Measurements from ENCODE around the gene CGA. TPM values are rescaled to one million over a fixed set of nuclear protein-coding genes. Genes with fewer than 3 reads are reported as not detected.

The CGA gene
- total and polyA plus RNA-seq, 4 donors, result not detected

DNA sequence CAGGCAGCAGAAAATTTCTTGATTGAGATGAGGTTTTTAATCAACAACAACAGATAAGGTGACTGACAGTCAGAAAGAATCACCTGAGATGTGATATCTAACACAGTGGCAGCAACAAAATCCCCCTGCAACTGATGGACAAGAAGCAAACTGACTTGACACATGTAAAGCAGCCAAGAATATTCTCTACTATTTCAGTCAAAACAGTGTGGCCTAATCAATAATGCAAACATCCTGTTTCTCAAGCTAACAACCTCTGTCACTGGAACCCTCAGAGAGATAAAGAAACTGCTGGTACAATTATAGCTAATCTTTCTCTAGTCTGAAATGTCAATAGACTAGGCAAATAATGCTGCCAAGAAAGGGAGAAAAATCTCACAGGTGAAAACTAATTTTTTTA is 4.6 kb upstream of the CGA start:
- Histone ChIP-seq H3K4me3 (ENCODE audit: low read length in 2 of 2) (no peak overlapping the region), H3K27ac (ENCODE audit: low read depth in 1 of 2, low read length in 2 of 2) (no peak overlapping the region), H3K9me3 (ENCODE audit: control insufficient read depth, low read length) (no peaks in the 10 kb centered on the region), H3K36me3 (ENCODE audit: control insufficient read depth in 1 of 2, insufficient read depth in 2 of 2, low read length in 1 of 2) (no peaks in the 10 kb centered on the region), H3K4me1 (ENCODE audit: control insufficient read depth in 1 of 2, insufficient read depth in 2 of 2, low read length in 2 of 2) (no peaks in the 10 kb centered on the region), H3K27me3 (ENCODE audit: control insufficient read depth in 1 of 2, insufficient read depth in 2 of 2, low read length in 1 of 2) (no peaks in the 10 kb centered on the region)
- intact Hi-C loops (cut with DNase I), result no loop called here
- ATAC-seq (ENCODE audit: low FRiP score) (no peak), DNase-seq (no peak)

DNA sequence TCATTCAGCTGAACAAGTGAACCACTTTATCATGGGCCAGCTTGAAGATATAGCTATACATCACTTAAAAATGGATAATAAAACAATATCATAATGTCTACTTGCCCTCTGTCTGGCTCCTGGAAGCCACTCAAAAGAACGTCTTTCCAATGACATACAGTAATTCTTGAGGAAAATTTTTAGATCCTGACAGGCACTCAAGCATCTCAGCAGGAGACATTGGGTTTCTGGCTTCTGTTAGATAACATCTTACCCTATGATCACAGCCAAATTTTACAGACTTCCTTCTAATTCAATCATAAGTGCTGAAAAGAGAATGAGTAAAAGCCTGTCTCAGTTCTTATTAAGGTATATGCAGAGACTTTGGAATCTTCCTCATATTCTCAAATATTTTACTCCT is 330 bp downstream of the CGA start:
- ATAC-seq (ENCODE audit: low FRiP score) (no peak), DNase-seq (no peak)
- H3K9me3 ChIP-seq (ENCODE audit: control insufficient read depth, low read length), result no peaks in the 10 kb centered on the region
- no peak overlapping the region for H3K27ac ChIP-seq (ENCODE audit: low read depth in 1 of 2, low read length in 2 of 2)
- no peaks in the 10 kb centered on the region for H3K4me1 ChIP-seq (ENCODE audit: control insufficient read depth in 1 of 2, insufficient read depth in 2 of 2, low read length in 2 of 2)
- 13 to 15% methylated on average over 1 of the region's 1 CpG for WGBS, 2 donors
- no peaks in the 10 kb centered on the region for H3K27me3 ChIP-seq (ENCODE audit: control insufficient read depth in 1 of 2, insufficient read depth in 2 of 2, low read length in 1 of 2)
- H3K4me3 ChIP-seq (ENCODE audit: low read length in 2 of 2), result no peak overlapping the region
- intact Hi-C loops (cut with DNase I), result no loop called here
- H3K36me3 ChIP-seq (ENCODE audit: control insufficient read depth in 1 of 2, insufficient read depth in 2 of 2, low read length in 1 of 2), result no peaks in the 10 kb centered on the region

DNA sequence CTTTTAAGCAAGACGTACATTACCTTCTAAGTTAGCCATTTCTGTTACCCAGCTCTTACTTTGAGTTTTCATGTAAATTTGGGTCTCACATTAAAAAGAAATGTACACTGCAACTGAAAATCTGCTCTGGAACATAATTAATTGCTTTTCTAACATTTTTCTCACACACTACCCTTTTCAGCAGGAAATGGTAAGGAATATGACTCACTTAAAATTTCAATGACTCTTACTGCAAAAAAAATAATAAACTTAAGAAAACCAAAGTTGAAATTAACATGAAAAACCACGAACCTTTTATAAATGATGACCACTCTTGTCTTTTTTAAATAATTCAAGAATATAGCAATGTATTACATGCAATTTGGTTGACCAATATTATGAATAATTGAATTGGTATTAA is 1.3 kb downstream of the CGA start:
- H3K4me1 ChIP-seq (ENCODE audit: control insufficient read depth in 1 of 2, insufficient read depth in 2 of 2, low read length in 2 of 2), result no peaks in the 10 kb centered on the region
- WGBS, 2 donors, result 24 to 30% methylated on average over 2 of the region's 2 CpGs
- DNase-seq (no peak), ATAC-seq (ENCODE audit: low FRiP score) (no peak)
- intact Hi-C loops (cut with DNase I), result no loop called here
- no peak overlapping the region for H3K4me3 ChIP-seq (ENCODE audit: low read length in 2 of 2)
- H3K27ac ChIP-seq (ENCODE audit: low read depth in 1 of 2, low read length in 2 of 2), result no peak overlapping the region
- no peaks in the 10 kb centered on the region for H3K27me3 ChIP-seq (ENCODE audit: control insufficient read depth in 1 of 2, insufficient read depth in 2 of 2, low read length in 1 of 2)
- no peaks in the 10 kb centered on the region for H3K9me3 ChIP-seq (ENCODE audit: control insufficient read depth, low read length)
- H3K36me3 ChIP-seq (ENCODE audit: control insufficient read depth in 1 of 2, insufficient read depth in 2 of 2, low read length in 1 of 2), result no peaks in the 10 kb centered on the region

DNA sequence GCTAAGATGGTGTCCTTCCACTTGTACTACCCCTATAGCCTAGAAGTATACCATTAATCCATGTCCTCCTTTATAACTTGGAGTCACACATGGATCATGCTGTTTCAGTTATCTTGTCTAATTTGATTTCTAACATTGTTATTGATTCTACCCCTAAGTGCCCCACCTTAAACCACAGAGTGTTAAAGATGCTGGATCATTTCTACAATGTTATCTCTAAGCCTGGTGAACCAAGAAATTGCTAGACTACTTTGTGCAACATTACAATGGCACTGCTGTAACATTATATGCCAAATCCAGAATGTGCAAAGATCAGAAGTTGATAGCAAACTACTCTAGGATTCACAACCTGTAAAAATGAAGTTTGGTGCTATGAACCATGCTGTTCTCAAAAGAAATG is 1.7 kb downstream of the CGA start:
- no peak for ATAC-seq (ENCODE audit: low FRiP score)
- no peaks in the 10 kb centered on the region for H3K4me1 ChIP-seq (ENCODE audit: control insufficient read depth in 1 of 2, insufficient read depth in 2 of 2, low read length in 2 of 2)
- no peaks in the 10 kb centered on the region for H3K27me3 ChIP-seq (ENCODE audit: control insufficient read depth in 1 of 2, insufficient read depth in 2 of 2, low read length in 1 of 2)
- no peaks in the 10 kb centered on the region for H3K36me3 ChIP-seq (ENCODE audit: control insufficient read depth in 1 of 2, insufficient read depth in 2 of 2, low read length in 1 of 2)
- no peak for DNase-seq
- H3K4me3 ChIP-seq (ENCODE audit: low read length in 2 of 2), result no peak overlapping the region
- no peak overlapping the region for H3K27ac ChIP-seq (ENCODE audit: low read depth in 1 of 2, low read length in 2 of 2)
- intact Hi-C loops (cut with DNase I), result no loop called here
- H3K9me3 ChIP-seq (ENCODE audit: control insufficient read depth, low read length), result no peaks in the 10 kb centered on the region

DNA sequence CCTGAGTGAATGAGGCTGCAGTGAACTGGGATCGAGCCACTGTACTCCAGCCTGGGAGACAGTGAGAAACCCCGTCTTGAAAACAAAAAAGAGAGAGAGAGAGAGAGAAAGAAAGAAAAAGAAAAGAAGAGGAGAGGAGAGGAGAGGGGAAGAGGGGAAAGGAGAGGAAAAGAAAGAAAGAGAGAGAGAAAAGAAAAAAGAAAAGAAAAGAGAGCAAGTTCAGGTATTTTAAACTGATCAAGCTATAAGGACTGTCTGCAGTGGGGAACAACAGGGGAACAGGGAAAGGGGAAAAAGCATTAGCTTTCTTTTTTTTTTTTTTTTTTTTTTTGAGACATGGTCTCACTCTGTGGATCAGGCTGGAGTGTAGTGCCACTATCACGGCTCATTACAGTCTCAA is 2.5 kb downstream of the CGA start:
- no peaks in the 10 kb centered on the region for H3K9me3 ChIP-seq (ENCODE audit: control insufficient read depth, low read length)
- no peaks in the 10 kb centered on the region for H3K27me3 ChIP-seq (ENCODE audit: control insufficient read depth in 1 of 2, insufficient read depth in 2 of 2, low read length in 1 of 2)
- intact Hi-C loops (cut with DNase I), result no loop called here
- DNase-seq, result no peak
- H3K27ac ChIP-seq (ENCODE audit: low read depth in 1 of 2, low read length in 2 of 2), result no peak overlapping the region
- H3K36me3 ChIP-seq (ENCODE audit: control insufficient read depth in 1 of 2, insufficient read depth in 2 of 2, low read length in 1 of 2), result no peaks in the 10 kb centered on the region
- H3K4me3 ChIP-seq (ENCODE audit: low read length in 2 of 2), result no peak overlapping the region
- no peak for ATAC-seq (ENCODE audit: low FRiP score)
- WGBS, 2 donors, result 83 to 86% methylated on average over 3 of the region's 3 CpGs
- no peaks in the 10 kb centered on the region for H3K4me1 ChIP-seq (ENCODE audit: control insufficient read depth in 1 of 2, insufficient read depth in 2 of 2, low read length in 2 of 2)

DNA sequence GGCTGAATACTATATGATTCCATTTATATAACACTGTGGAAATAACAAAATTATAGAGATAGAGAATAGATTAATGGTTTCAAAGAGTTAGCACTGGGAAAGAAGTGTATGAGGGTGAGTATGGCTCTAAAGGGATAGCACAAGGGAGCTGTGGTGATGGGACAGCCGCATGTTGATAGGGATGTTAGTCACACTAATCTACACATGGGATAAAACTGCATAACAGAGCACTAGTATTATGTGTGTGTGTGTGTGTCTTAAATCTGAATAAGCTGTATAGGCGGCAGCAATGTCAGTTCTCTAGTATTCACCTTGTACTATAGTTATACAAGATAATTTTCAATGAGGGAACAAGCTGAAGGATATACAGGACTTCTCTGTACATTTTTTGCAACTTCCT is 5.8 kb downstream of the CGA start:
- Histone ChIP-seq H3K36me3 (ENCODE audit: control insufficient read depth in 1 of 2, insufficient read depth in 2 of 2, low read length in 1 of 2) (no peaks in the 10 kb centered on the region), H3K4me3 (ENCODE audit: low read length in 2 of 2) (no peak overlapping the region), H3K27me3 (ENCODE audit: control insufficient read depth in 1 of 2, insufficient read depth in 2 of 2, low read length in 1 of 2) (no peaks in the 10 kb centered on the region), H3K4me1 (ENCODE audit: control insufficient read depth in 1 of 2, insufficient read depth in 2 of 2, low read length in 2 of 2) (no peaks in the 10 kb centered on the region), H3K27ac (ENCODE audit: low read depth in 1 of 2, low read length in 2 of 2) (no peak overlapping the region), H3K9me3 (ENCODE audit: control insufficient read depth, low read length) (no peaks in the 10 kb centered on the region)
- no peak for DNase-seq
- no peak for ATAC-seq (ENCODE audit: low FRiP score)
- intact Hi-C loops (cut with DNase I), result no loop called here
- 86 to 93% methylated on average over 2 of the region's 2 CpGs for WGBS, 2 donors

DNA sequence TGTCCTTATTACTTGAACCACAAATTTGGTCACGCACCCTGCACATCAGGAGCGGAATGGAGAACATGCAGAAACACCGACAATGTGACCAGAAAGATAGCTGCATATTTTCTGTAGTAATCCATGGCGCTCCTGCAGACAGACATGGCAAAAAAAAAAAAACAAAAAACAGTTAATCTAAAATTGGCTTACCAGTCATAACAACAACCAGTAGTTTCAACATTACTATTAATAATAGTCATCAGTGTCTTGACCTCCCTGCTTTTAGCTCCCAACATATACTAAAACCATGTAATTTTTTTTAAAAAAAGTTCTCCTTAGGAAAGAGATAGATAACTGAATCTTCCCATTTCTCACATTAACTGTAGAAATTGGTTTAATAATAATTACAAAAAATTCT is 6.8 kb downstream of the CGA start:
- Histone ChIP-seq H3K4me3 (ENCODE audit: low read length in 2 of 2) (no peak overlapping the region), H3K36me3 (ENCODE audit: control insufficient read depth in 1 of 2, insufficient read depth in 2 of 2, low read length in 1 of 2) (no peaks in the 10 kb centered on the region), H3K9me3 (ENCODE audit: control insufficient read depth, low read length) (no peaks in the 10 kb centered on the region), H3K27me3 (ENCODE audit: control insufficient read depth in 1 of 2, insufficient read depth in 2 of 2, low read length in 1 of 2) (no peaks in the 10 kb centered on the region), H3K4me1 (ENCODE audit: control insufficient read depth in 1 of 2, insufficient read depth in 2 of 2, low read length in 2 of 2) (no peaks in the 10 kb centered on the region), H3K27ac (ENCODE audit: low read depth in 1 of 2, low read length in 2 of 2) (no peak overlapping the region)
- intact Hi-C loops (cut with DNase I), result no loop called here
- WGBS, 2 donors, result 76 to 80% methylated on average over 4 of the region's 4 CpGs
- no peak for ATAC-seq (ENCODE audit: low FRiP score)
- no peak for DNase-seq

DNA sequence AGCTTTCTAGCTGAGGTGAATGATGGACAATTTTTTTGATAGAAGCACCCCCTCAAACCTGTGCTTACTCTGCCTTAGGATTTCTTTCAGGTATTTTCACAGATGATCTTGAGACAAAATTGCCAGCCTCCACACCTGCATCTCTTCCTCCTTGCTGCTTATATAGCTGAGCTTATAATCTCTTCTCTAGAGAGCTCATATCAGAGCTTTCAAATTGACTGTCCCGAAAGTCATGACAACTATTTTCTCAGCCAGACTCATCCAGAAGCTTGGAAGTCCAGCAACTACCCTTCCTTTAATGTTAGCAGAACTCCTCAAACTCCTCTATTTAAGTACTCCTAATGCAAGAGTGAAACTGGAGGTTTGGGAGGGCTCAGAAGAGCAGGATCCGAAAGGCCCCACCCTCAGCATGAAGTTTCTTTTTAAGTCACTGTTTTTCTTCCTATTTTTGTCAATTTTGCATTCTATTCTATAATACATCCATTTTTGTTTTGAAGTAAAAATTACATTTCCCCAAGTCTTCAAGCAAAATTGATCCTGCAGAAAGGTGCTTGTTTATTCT is 12.7 kb downstream of the CGA start:
- no peaks in the 10 kb centered on the region for H3K36me3 ChIP-seq (ENCODE audit: control insufficient read depth in 1 of 2, insufficient read depth in 2 of 2, low read length in 1 of 2)
- intact Hi-C loops (cut with DNase I), result no loop called here
- H3K9me3 ChIP-seq (ENCODE audit: control insufficient read depth, low read length), result no peaks in the 10 kb centered on the region
- H3K27me3 ChIP-seq (ENCODE audit: control insufficient read depth in 1 of 2, insufficient read depth in 2 of 2, low read length in 1 of 2), result no peaks in the 10 kb centered on the region
- ATAC-seq (ENCODE audit: low FRiP score) (no peak), DNase-seq (no peak)
- 76 to 82% methylated on average over 2 of the region's 2 CpGs for WGBS, 2 donors
- H3K4me1 ChIP-seq (ENCODE audit: control insufficient read depth in 1 of 2, insufficient read depth in 2 of 2, low read length in 2 of 2), result no peaks in the 10 kb centered on the region
- no peak overlapping the region for H3K4me3 ChIP-seq (ENCODE audit: low read length in 2 of 2)
- H3K27ac ChIP-seq (ENCODE audit: low read depth in 1 of 2, low read length in 2 of 2), result no peak overlapping the region

DNA sequence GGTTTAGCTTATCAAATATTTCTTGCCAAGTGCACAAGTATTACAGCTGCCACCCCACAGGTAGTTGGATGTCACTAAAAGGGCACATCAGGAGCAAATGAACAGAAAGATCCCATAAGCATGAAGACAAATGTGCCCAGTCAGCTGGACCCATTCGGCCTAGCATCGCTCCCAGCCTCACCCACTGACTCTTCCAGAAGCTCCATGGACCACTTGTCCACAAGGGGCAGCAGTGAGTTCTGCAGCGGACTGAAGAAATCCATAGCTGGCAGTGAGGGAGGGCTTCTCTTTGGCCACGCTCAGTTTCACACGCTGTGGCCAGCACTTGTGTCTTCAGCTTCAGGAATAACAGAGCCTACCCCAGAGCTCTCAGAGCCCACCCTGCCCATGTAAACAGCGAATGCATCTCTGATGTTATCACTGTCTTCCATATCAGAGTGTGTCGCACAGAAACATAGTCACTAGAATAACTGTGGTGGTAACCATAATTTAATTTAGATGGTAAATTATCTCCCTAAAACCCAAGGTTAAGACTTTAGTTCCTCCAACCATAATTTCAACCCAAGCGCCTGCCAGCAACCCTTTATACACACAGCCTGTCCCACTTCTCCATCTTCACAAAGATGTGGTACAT is 15.8 kb downstream of the CGA start:
- intact Hi-C loops (cut with DNase I), result no loop called here
- Histone ChIP-seq H3K27me3 (ENCODE audit: control insufficient read depth in 1 of 2, insufficient read depth in 2 of 2, low read length in 1 of 2) (no peaks in the 10 kb centered on the region), H3K4me3 (ENCODE audit: low read length in 2 of 2) (no peak overlapping the region), H3K36me3 (ENCODE audit: control insufficient read depth in 1 of 2, insufficient read depth in 2 of 2, low read length in 1 of 2) (no peaks in the 10 kb centered on the region), H3K4me1 (ENCODE audit: control insufficient read depth in 1 of 2, insufficient read depth in 2 of 2, low read length in 2 of 2) (no peaks in the 10 kb centered on the region), H3K27ac (ENCODE audit: low read depth in 1 of 2, low read length in 2 of 2) (no peak overlapping the region), H3K9me3 (ENCODE audit: control insufficient read depth, low read length) (no peaks in the 10 kb centered on the region)
- WGBS, 2 donors, result 29 to 33% methylated on average over 8 of the region's 8 CpGs
- DNase-seq (peak; percentile 69 to 85), ATAC-seq (ENCODE audit: low FRiP score) (peak; percentile 74)

Measured in aorta (tissue), 5 donors.